Ishikawa (cell line): Measurements from ENCODE around the gene POLD2.

Source experiments
- EP300 ChIP-seq: IDR thresholded peaks from 2 replicates; pipeline ENCODE4 v1.6.1; 2012; ENCODE audit warnings: borderline replicate concordance
- FOXM1 ChIP-seq: IDR thresholded peaks from 2 replicates; pipeline ENCODE4 v1.6.1; 2012; ENCODE audit warnings: low read depth, borderline replicate concordance
- RAD21 ChIP-seq: IDR thresholded peaks from 2 replicates; pipeline ENCODE4 v1.6.1; 2012; ENCODE audit warnings: low read depth
- REST ChIP-seq: IDR thresholded peaks from 2 replicates; pipeline ENCODE4 v1.6.1; 2012; ENCODE audit warnings: low read depth, mild to moderate bottlenecking
- YY1 ChIP-seq: IDR thresholded peaks from 2 replicates; pipeline ENCODE4 v1.6.1; 2012; ENCODE audit warnings: low read depth

- no peak for TF ChIP-seq REST
- TF ChIP-seq EP300: no peak
- no peak for TF ChIP-seq FOXM1
- no peak for TF ChIP-seq RAD21
- no peak for TF ChIP-seq YY1
Measured at GRCh38 chr7:44116087-44116788, 7.1 kb downstream of the POLD2 start.
